Endodermal cell (in vitro differentiated cells): ENCODE data around the gene DVL2. TPM values are rescaled to one million over a fixed set of nuclear protein-coding genes. Genes with fewer than 3 reads are reported as not detected.

Experiments used
- DNase-seq: peaks from one replicate; pipeline ENCODE4 v3.0.0-alpha.2; 2017
- H3K27ac ChIP-seq: 2 replicates; pipeline ENCODE4 v1.5.1; 2013; ENCODE audit warnings: mild to moderate bottlenecking, low read depth, low read length, moderate library complexity
- H3K27me3 ChIP-seq: 2 replicates; pipeline ENCODE4 v1.6.1; 2013; ENCODE audit warnings: mild to moderate bottlenecking, low read length, moderate library complexity; ENCODE audit not compliant: insufficient read depth, control insufficient read depth, poor library complexity, severe bottlenecking
- H3K36me3 ChIP-seq: 2 replicates; pipeline ENCODE4 v1.7.0; 2013; ENCODE audit warnings: mild to moderate bottlenecking, low read length, moderate library complexity; ENCODE audit not compliant: control insufficient read depth, insufficient read depth
- H3K4me1 ChIP-seq: one replicate; pipeline ENCODE4 v1.7.0; 2013; ENCODE audit warnings: low read length; ENCODE audit not compliant: control insufficient read depth, insufficient read depth
- H3K4me3 ChIP-seq: 2 replicates; pipeline ENCODE4 v1.5.1; 2013; ENCODE audit warnings: mild to moderate bottlenecking, low read length, moderate library complexity
- H3K9ac ChIP-seq: 2 replicates; pipeline ENCODE4 v1.6.1; 2013; ENCODE audit warnings: mild to moderate bottlenecking, low read length, moderate library complexity; ENCODE audit not compliant: poor library complexity, severe bottlenecking; ENCODE audit errors: extremely low read depth
- H3K9me3 ChIP-seq: 2 replicates; pipeline ENCODE4 v1.6.1; 2013; ENCODE audit warnings: mild to moderate bottlenecking, low read length, moderate library complexity; ENCODE audit not compliant: control insufficient read depth
- H3K27ac Mint-ChIP-seq: 2 replicates; pipeline ENCODE4 v1.8.0; 2020; ENCODE audit warnings: mixed read lengths
- H3K27me3 Mint-ChIP-seq: 2 replicates; pipeline ENCODE4 v1.8.0; 2021; ENCODE audit warnings: mild to moderate bottlenecking, mixed read lengths; ENCODE audit not compliant: insufficient read depth
- H3K36me3 Mint-ChIP-seq: 2 replicates; pipeline ENCODE4 v1.8.0; 2020; ENCODE audit warnings: low read depth, mixed read lengths
- H3K4me1 Mint-ChIP-seq: 2 replicates; pipeline ENCODE4 v1.8.0; 2020; ENCODE audit warnings: mixed read lengths
- H3K4me3 Mint-ChIP-seq: 2 replicates; pipeline ENCODE4 v1.8.0; 2020; ENCODE audit warnings: mild to moderate bottlenecking, moderate library complexity, mixed read lengths
- H3K9me3 Mint-ChIP-seq: 2 replicates; pipeline ENCODE4 v1.8.0; 2020; ENCODE audit warnings: mild to moderate bottlenecking, mixed read lengths
- CTCF ChIP-seq: fragments of 200-600 bp; sonication (generic); conservative IDR thresholded peaks from 2 replicates; pipeline ENCODE4 v1.5.0; 2021; ENCODE audit warnings: antibody characterized with exemption, mild to moderate bottlenecking
- WGBS, 2 experiments: methylation state at CpG; one replicate each; pipeline versions ENCODE4 v1.1.5 to v1.1.7; 2013; ENCODE audit warnings: missing lambda C conversion rate in 2 of 2, mixed read lengths in 1 of 2; ENCODE audit not compliant: insufficient coverage in 1 of 2, insufficient read length in 1 of 2; 5-methylcytosine and 5-hydroxymethylcytosine counted together
- long read RNA-seq, 4 experiments: library from polyadenylated mRNA in 2 of 4; library from RNA in 1 of 4; library from capped mRNA in 1 of 4; stranded (forward) in 3 of 4; unstranded in 1 of 4; transcript quantifications; one replicate each; pipeline ENCODE4 v2.0.0, GENCODE V29; 2020 to 2021; ENCODE audit warnings: inconsistent platforms in 1 of 4
- polyA plus RNA-seq, 2 experiments: library from polyadenylated mRNA; stranded (reverse); fragments of 50-300 nt; gene quantifications; one replicate each; pipeline ENCODE4 v1.2.3, GENCODE V29; 2013
- total RNA-seq, 2 donors: library from RNA; stranded (reverse); fragmentation: NEBNext Ultra II Directional in 1 of 2; extraction: Animal tissue kit (Norgen Biotek cat#: 25700) in 1 of 2; gene quantifications; 2 replicates in 1 of 2; 3 replicates in 1 of 2; pipeline ENCODE4 v1.2.1, GENCODE V29; 2021

DVL2 gene
- total RNA-seq: 100 to 1,000 TPM in 1 of 2 donors, 10 to 100 TPM in 1; 98.2 to 116 TPM
- 77.0 TPM for polyA plus RNA-seq (2013, experiment 1 of 2)
- polyA plus RNA-seq (2013, experiment 2 of 2): 76.3 TPM
- long read RNA-seq, experiment 1, transcript DVL2-201 (15 exons, 3,018 nt): major isoform, 6 of 42 reads
- long read RNA-seq, experiment 1, partial matches to known transcripts: 19 of 42 reads
- long read RNA-seq, experiment 1, other reads (novel, unspliced or antisense): 17 of 42 reads
- long read RNA-seq, experiment 2, transcript DVL2-201 (15 exons, 3,018 nt): major isoform, 123 of 245 reads
- long read RNA-seq, experiment 2, partial matches to known transcripts: 15 of 245 reads
- long read RNA-seq, experiment 2, other reads (novel, unspliced or antisense): 107 of 245 reads
- long read RNA-seq, experiment 3, transcript DVL2-201 (15 exons, 3,018 nt): major isoform, 164 of 278 reads
- long read RNA-seq, experiment 3, partial matches to known transcripts: 11 of 278 reads
- long read RNA-seq, experiment 3, other reads (novel, unspliced or antisense): 102 of 278 reads
- long read RNA-seq, experiment 4, partial matches to known transcripts: 6 of 9 reads
- long read RNA-seq, experiment 4, other reads (novel, unspliced or antisense): 1 of 9 reads

- TF ChIP-seq CTCF: no peak
- H3K36me3 Mint-ChIP-seq: peaks cover 53% of the 10 kb centered on the region
- Histone ChIP-seq H3K9ac (peak within 1 kb of the TSS; percentile 88), H3K27ac (peak within 1 kb of the TSS; percentile 81), H3K9me3 (no peaks in the 10 kb centered on the region), H3K4me3 (peak within 1 kb of the TSS; percentile 99), H3K36me3 (peaks cover 47% of the 10 kb centered on the region), H3K27me3 (no peaks in the 10 kb centered on the region), H3K4me1 (peaks cover 5% of the 10 kb centered on the region)
- no peaks in the 10 kb centered on the region for H3K9me3 Mint-ChIP-seq
- H3K27me3 Mint-ChIP-seq: no peaks in the 10 kb centered on the region
- peak within 1 kb of the TSS; percentile 94 for H3K27ac Mint-ChIP-seq
- H3K4me1 Mint-ChIP-seq: peaks cover 35% of the 10 kb centered on the region
- 2 to 6% methylated on average over 17 to 72 of the region's 72 CpGs for WGBS, 2 experiments
- DNase-seq: peak; percentile 99
- H3K4me3 Mint-ChIP-seq: peak within 1 kb of the TSS; percentile 88
Observed at GRCh38 chr17:7234083-7234951, at the start of gene DVL2. TSS of gene DVL2 (minus strand) at chr17:7234517. CDS start at chr17:7234262, 255 bp downstream.

- no peak overlapping the region for H3K27ac Mint-ChIP-seq
- H3K4me3 Mint-ChIP-seq: no peak overlapping the region
- no peak for DNase-seq
- H3K27me3 Mint-ChIP-seq: peaks cover 42% of the 10 kb centered on the region
- H3K36me3 Mint-ChIP-seq: no peaks in the 10 kb centered on the region
- Histone ChIP-seq H3K4me1 (peaks cover 5% of the 10 kb centered on the region), H3K9ac (no peak overlapping the region), H3K9me3 (no peaks in the 10 kb centered on the region), H3K4me3 (no peak overlapping the region), H3K27me3 (peaks cover 16% of the 10 kb centered on the region), H3K27ac (no peak overlapping the region), H3K36me3 (no peaks in the 10 kb centered on the region)
- no peak for TF ChIP-seq CTCF
- H3K9me3 Mint-ChIP-seq: no peaks in the 10 kb centered on the region
- WGBS, 2 experiments: 90% methylated on average over 9 to 18 of the region's 18 CpGs
- peaks cover 6% of the 10 kb centered on the region for H3K4me1 Mint-ChIP-seq
Observed at GRCh38 chr17:7283471-7284216, 49.3 kb upstream of the DVL2 start.
